KG1 (cell line): Measurements from ENCODE around the gene KLK7.
"Not testable (repeated sequence)": the region's sequence is repeated elsewhere in the genome, so short reads cannot be mapped to it uniquely, and the experiment has no call there.

Source experiments
- DNase-seq: peaks from one replicate; lab custom pipeline; 2025; lab: John Stamatoyannopoulos, UW

Gene KLK7

GRCh38 chr19:50975766-50976165 is 8.0 kb downstream of the KLK7 start:
- DNase-seq: no peak

GRCh38 chr19:50974702-50975556 is 8.8 kb downstream of the KLK7 start:
- no peak for DNase-seq

GRCh38 chr19:50972795-50973376 is 10.8 kb downstream of the KLK7 start:
- DNase-seq: no peak

GRCh38 chr19:50969810-50970209 is 13.9 kb downstream of the KLK7 start:
- DNase-seq: not testable (repeated sequence)

GRCh38 chr19:50969413-50969760 is 14.3 kb downstream of the KLK7 start, which contains the start of gene KLK6:
TSS of gene KLK6 (minus strand) at chr19:50969591. CDS start at chr19:50968104, 1,487 bp downstream.
- DNase-seq: no peak

GRCh38 chr19:50968716-50969412 is 14.9 kb downstream of the KLK7 start:
- no peak for DNase-seq

GRCh38 chr19:50967929-50968715 is 15.6 kb downstream of the KLK7 start:
- DNase-seq: no peak

- DNase-seq: no peak
These were observed 19.5 kb downstream of the KLK7 start for GRCh38 chr19:50964266-50964665.

GRCh38 chr19:50963381-50963780 is 20.3 kb downstream of the KLK7 start:
- no peak for DNase-seq

GRCh38 chr19:50962245-50962644 is 21.5 kb downstream of the KLK7 start:
- DNase-seq: no peak

GRCh38 chr19:50959731-50960500 is 23.8 kb downstream of the KLK7 start:
- DNase-seq: no peak

- no peak for DNase-seq
These were observed 26.1 kb downstream of the KLK7 start for GRCh38 chr19:50957587-50957986.

GRCh38 chr19:50952910-50953309 is 30.8 kb downstream of the KLK7 start, which contains the start of gene KLK5:
TSS of gene KLK5 (minus strand) at chr19:50953038. CDS start at chr19:50952657, 381 bp downstream.
- DNase-seq: no peak

GRCh38 chr19:50949861-50950260 is 33.9 kb downstream of the KLK7 start:
- no peak for DNase-seq

GRCh38 chr19:50947123-50947522 is 36.6 kb downstream of the KLK7 start:
- DNase-seq: no peak

- no peak for DNase-seq
These were observed 38.9 kb downstream of the KLK7 start for GRCh38 chr19:50944795-50945194.

- no peak for DNase-seq
These were observed 40.5 kb downstream of the KLK7 start for GRCh38 chr19:50943074-50943828.

GRCh38 chr19:50939596-50939995 is 44.1 kb downstream of the KLK7 start:
- no peak for DNase-seq

GRCh38 chr19:50933640-50934039 is 50.1 kb downstream of the KLK7 start:
- DNase-seq: no peak

- DNase-seq: no peak
These were observed 51.0 kb downstream of the KLK7 start for GRCh38 chr19:50932690-50933083.
